Right lobe of liver (tissue), 4 donors: ENCODE measurements around the gene USP30.

Experiments
- CTCF ChIP-seq, 4 donors: fragments of 200-600 bp in 3 of 4; fragments of 450-650 bp in 1 of 4; IDR thresholded peaks; one replicate each; pipeline versions ENCODE4 v1.5.1 to v1.8.0; 2016 to 2022; ENCODE audit warnings: antibody characterized with exemption in 4 of 4, mild to moderate bottlenecking in 2 of 4
- POLR2A ChIP-seq: fragments of 450-650 bp; IDR thresholded peaks from one replicate; pipeline ENCODE4 v1.6.1; 2017; ENCODE audit warnings: antibody characterized with exemption, mild to moderate bottlenecking
- donor health status: DM: no; HTN: no; CAD: no.
- donor health status: DM: no; HTN: no; CAD: no.
- donor health status: DM: no; HTN: yes; CAD: no.

GRCh38 chr12:109116611-109116949, 64.2 kb downstream of the USP30 start:
- TF ChIP-seq POLR2A, result no peak
- TF ChIP-seq CTCF (IDR thresholded peaks at IDR 0.05), result no peak
